Ishikawa (cell line): Measurements from ENCODE around the gene DACT2.

Experiments
- CEBPB ChIP-seq: IDR thresholded peaks from 2 replicates; pipeline ENCODE4 v1.6.1; 2012
- CREB1 ChIP-seq: IDR thresholded peaks from 2 replicates; pipeline ENCODE4 v1.6.1; 2012; ENCODE audit warnings: low read depth
- EGR1 ChIP-seq: IDR thresholded peaks from 2 replicates; pipeline ENCODE4 v1.6.1; 2012
- EP300 ChIP-seq: IDR thresholded peaks from 2 replicates; pipeline ENCODE4 v1.6.1; 2012; ENCODE audit warnings: borderline replicate concordance
- FOXM1 ChIP-seq: IDR thresholded peaks from 2 replicates; pipeline ENCODE4 v1.6.1; 2012; ENCODE audit warnings: low read depth, borderline replicate concordance
- NFIC ChIP-seq: IDR thresholded peaks from 2 replicates; pipeline ENCODE4 v1.6.1; 2012
- RAD21 ChIP-seq: IDR thresholded peaks from 2 replicates; pipeline ENCODE4 v1.6.1; 2012; ENCODE audit warnings: low read depth
- TAF1 ChIP-seq: IDR thresholded peaks from 2 replicates; pipeline ENCODE4 v1.6.1; 2012; ENCODE audit warnings: low read depth, mild to moderate bottlenecking
- TCF12 ChIP-seq: IDR thresholded peaks from 2 replicates; pipeline ENCODE4 v1.6.1; 2012; ENCODE audit warnings: low read depth
- TEAD4 ChIP-seq: IDR thresholded peaks from 2 replicates; pipeline ENCODE4 v1.6.1; 2012
- YY1 ChIP-seq: IDR thresholded peaks from 2 replicates; pipeline ENCODE4 v1.6.1; 2012; ENCODE audit warnings: low read depth
- ZBTB7A ChIP-seq: IDR thresholded peaks from 2 replicates; pipeline ENCODE4 v1.6.1; 2012; ENCODE audit warnings: low read depth
- TF ChIP-seq, protein P1 (sequence below): IDR thresholded peaks from 2 replicates; pipeline ENCODE4 v1.6.1; 2012
- TF ChIP-seq, protein P2 (sequence below): IDR thresholded peaks from 2 replicates; pipeline ENCODE4 v1.6.1; 2012
- TF ChIP-seq, protein P3 (sequence below): IDR thresholded peaks from 2 replicates; pipeline ENCODE4 v1.6.1; 2012; ENCODE audit warnings: low read depth, mild to moderate bottlenecking

The DACT2 gene

DNA sequence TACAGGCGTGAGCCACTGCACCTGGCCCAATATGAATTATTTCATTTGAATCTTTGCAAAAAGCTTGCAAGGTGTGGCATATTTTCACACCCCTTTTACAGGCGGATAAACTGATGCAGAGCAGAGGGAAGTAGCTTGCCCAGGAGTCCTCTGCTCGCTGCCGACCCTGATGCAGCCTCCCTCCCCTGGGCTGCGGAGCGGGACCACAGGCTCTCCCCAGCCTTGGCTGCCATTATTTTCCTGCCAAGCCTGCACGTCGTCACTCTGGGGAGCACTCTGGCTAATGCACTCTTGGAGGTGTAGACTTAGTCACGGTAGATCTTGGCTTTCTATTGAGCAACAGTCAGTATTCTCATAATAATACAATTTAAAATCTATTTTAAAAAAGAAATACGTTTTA is 34.8 kb upstream of the DACT2 start:
- no peak for TF ChIP-seq CEBPB
- no peak for TF ChIP-seq EP300
- TF ChIP-seq EGR1 = no peak
- TF ChIP-seq FOXM1 = no peak
- no peak for TF ChIP-seq ZBTB7A
- TF ChIP-seq YY1 = no peak
- TF ChIP-seq, protein P1, sequence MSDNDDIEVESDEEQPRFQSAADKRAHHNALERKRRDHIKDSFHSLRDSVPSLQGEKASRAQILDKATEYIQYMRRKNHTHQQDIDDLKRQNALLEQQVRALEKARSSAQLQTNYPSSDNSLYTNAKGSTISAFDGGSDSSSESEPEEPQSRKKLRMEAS = no peak
- TF ChIP-seq CREB1 = no peak
- TF ChIP-seq TEAD4 = no peak
- TF ChIP-seq NFIC = no peak
- TF ChIP-seq TCF12 = no peak

DNA sequence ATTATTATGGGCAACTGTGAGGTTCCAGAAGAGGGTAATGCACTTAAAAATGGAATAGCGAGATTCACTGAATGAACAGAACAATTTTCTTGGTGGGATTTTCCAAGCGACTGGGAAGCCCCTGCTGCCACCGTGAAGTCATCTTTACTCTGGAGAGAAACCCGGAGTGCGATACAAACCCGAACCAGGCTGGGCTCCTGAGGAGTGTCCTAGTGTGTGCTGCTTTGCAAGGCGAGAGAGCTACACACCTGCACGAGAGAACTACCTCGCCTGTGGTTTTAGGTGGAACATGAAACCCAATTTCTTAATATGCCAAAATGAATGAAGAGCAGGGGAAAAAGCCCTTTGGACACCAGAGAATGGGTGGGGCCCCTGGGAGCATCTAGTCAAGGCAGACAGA is 33.5 kb upstream of the DACT2 start:
- TF ChIP-seq ZBTB7A (no peak), CREB1 (no peak), FOXM1 (no peak), CEBPB (no peak), YY1 (no peak), RAD21 (no peak), TCF12 (no peak), EP300 (no peak), EGR1 (no peak), TEAD4 (no peak), TAF1 (no peak), NFIC (no peak)
- TF ChIP-seq, protein P2, sequence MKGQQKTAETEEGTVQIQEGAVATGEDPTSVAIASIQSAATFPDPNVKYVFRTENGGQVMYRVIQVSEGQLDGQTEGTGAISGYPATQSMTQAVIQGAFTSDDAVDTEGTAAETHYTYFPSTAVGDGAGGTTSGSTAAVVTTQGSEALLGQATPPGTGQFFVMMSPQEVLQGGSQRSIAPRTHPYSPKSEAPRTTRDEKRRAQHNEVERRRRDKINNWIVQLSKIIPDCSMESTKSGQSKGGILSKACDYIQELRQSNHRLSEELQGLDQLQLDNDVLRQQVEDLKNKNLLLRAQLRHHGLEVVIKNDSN = no peak
- TF ChIP-seq, protein P3, sequence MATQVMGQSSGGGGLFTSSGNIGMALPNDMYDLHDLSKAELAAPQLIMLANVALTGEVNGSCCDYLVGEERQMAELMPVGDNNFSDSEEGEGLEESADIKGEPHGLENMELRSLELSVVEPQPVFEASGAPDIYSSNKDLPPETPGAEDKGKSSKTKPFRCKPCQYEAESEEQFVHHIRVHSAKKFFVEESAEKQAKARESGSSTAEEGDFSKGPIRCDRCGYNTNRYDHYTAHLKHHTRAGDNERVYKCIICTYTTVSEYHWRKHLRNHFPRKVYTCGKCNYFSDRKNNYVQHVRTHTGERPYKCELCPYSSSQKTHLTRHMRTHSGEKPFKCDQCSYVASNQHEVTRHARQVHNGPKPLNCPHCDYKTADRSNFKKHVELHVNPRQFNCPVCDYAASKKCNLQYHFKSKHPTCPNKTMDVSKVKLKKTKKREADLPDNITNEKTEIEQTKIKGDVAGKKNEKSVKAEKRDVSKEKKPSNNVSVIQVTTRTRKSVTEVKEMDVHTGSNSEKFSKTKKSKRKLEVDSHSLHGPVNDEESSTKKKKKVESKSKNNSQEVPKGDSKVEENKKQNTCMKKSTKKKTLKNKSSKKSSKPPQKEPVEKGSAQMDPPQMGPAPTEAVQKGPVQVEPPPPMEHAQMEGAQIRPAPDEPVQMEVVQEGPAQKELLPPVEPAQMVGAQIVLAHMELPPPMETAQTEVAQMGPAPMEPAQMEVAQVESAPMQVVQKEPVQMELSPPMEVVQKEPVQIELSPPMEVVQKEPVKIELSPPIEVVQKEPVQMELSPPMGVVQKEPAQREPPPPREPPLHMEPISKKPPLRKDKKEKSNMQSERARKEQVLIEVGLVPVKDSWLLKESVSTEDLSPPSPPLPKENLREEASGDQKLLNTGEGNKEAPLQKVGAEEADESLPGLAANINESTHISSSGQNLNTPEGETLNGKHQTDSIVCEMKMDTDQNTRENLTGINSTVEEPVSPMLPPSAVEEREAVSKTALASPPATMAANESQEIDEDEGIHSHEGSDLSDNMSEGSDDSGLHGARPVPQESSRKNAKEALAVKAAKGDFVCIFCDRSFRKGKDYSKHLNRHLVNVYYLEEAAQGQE = no peak
- TF ChIP-seq, protein P1 = no peak

GRCh38 chr6:168352096-168352495 is 32.5 kb upstream of the DACT2 start:
- TF ChIP-seq, protein P3 = no peak
- TF ChIP-seq NFIC = peak; percentile 42; the same call in 1 of the 2 replicates

- TF ChIP-seq EP300 (no peak), TCF12 (no peak), EGR1 (no peak), FOXM1 (no peak), YY1 (no peak), TAF1 (no peak), TEAD4 (no peak), CEBPB (no peak), CREB1 (no peak)
- TF ChIP-seq, protein P3 = no peak
- TF ChIP-seq, protein P2 = no peak
Observed at GRCh38 chr6:168349718-168350210, 30.2 kb upstream of the DACT2 start.

GRCh38 chr6:168348186-168348585 is 28.6 kb upstream of the DACT2 start:
- TF ChIP-seq ZBTB7A (no peak), TCF12 (no peak), YY1 (no peak), EGR1 (no peak), TEAD4 (no peak), NFIC (no peak)
